Pancreas (tissue), 10 donors: ENCODE results near the gene MPRIP. TPM values are rescaled to one million over a fixed set of nuclear protein-coding genes. Genes with fewer than 3 reads are reported as not detected.

Source experiments
- ATAC-seq, 4 donors: fragments of 200-7000 bp; cut with Tn5 transposase; one replicate each; pipeline versions ENCODE4 v1.8.0 to v1.9.1; 2020; ENCODE audit warnings: mild to moderate bottlenecking in 4 of 4, moderate library complexity in 4 of 4
- DNase-seq, 6 donors: peaks; one replicate each; pipeline ENCODE4 v3.0.0-alpha.2; 2020
- FAIRE-seq: peaks from 2 replicates; lab custom pipeline; 2012; peaks lifted over from hg19 to GRCh38; lab: Jason Lieb, UNC
- H3K27ac ChIP-seq, 4 donors: fragments of 200-600 bp; sonication (generic); 1 replicate in 3 of 4; 2 replicates in 1 of 4; pipeline versions ENCODE4 v1.5.0 to v1.8.0; 2020
- H3K27me3 ChIP-seq, 4 donors: fragments of 200-600 bp; one replicate each; pipeline ENCODE4 v1.8.0; 2021
- H3K36me3 ChIP-seq, 3 donors: fragments of 200-600 bp; sonication (generic) in 1 of 3; one replicate each; pipeline versions ENCODE4 v1.5.0 to v1.8.0; 2020 to 2021
- H3K4me1 ChIP-seq, 3 donors: fragments of 200-600 bp; one replicate each; pipeline ENCODE4 v1.8.0; 2021
- H3K4me3 ChIP-seq, 4 donors: fragments of 200-600 bp; sonication (generic) in 2 of 4; one replicate each; pipeline versions ENCODE4 v1.5.0 to v1.8.0; 2020 to 2021
- H3K9me3 ChIP-seq, 4 donors: fragments of 200-600 bp; one replicate each; pipeline ENCODE4 v1.8.0; 2021
- WGBS, 2 donors: extraction: QIAGEN DNeasy Blood & Tissue Kit; methylation state at CpG; one replicate each; pipeline ENCODE4 v1.1.7; 2013; 5-methylcytosine and 5-hydroxymethylcytosine counted together
- intact Hi-C, 3 donors: fragments of 100-400 bp; cut with DNase I; formaldehyde crosslinking; loops; one replicate each; pipeline versions ENCODE4 v1.11.1 to v1.14.2; 2022
- polyA plus RNA-seq, 2 donors: library from polyadenylated mRNA; stranded (reverse); fragments of 200-250 nt; gene quantifications; one replicate each; pipeline ENCODE4 v1.2.3, GENCODE V29; 2013
- total RNA-seq, 6 donors: library from RNA; stranded (reverse); fragmentation: NEBNext Ultra II Directional in 4 of 6; extraction: Animal tissue kit (Norgen Biotek cat#: 25700) in 4 of 6; gene quantifications; one replicate each; pipeline versions ENCODE4 v1.2.1 to v1.2.4, GENCODE V29; 2021 to 2023
- TF ChIP-seq, protein P1 (sequence below), 4 donors: fragments of 200-600 bp; sonication (generic) in 3 of 4; IDR thresholded peaks; one replicate each; pipeline versions ENCODE4 v1.5.0 to v1.8.0; 2021; ENCODE audit warnings: antibody characterized with exemption in 4 of 4
- donor health status: healthy with polysubstance abuse.
- donor health status: DM: no; HTN: no; CAD: no; lungs with moderate emphysema.
- donor health status: DM: no; HTN: no; CAD: no.
- donor health status: control.
- donor health status: control.
- donor health status: Bipolar disorder and iron deficiency.
- donor health status: DM: yes; HTN: yes; CAD: no.
- donor health status: DM: no; HTN: no; CAD: no.
- donor health status: DM: no; HTN: no; CAD: no.
- donor health status: DM: yes; HTN: yes; CAD: no.

The MPRIP gene
- total and polyA plus RNA-seq, 8 donors, result 91.8 to 242 (median 107) TPM

DNA sequence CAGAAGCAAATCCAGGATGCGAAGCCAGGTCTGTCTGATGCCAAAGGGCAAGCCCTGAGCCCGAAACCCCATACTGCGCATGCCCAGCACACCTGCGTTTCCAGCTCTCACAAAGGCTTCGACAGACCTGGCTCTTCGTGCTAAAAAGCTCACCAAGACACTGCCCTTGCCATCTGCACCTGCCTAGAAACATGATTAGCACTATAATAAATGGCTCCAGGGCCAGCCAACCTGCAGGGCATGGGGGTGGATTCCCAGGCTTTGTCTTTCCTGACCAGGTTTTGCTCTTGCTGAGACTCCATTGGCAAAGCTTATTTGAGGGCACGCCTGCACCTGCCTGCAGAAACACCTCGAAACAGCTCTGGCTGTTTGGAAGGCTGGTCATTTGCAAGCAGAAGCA lies 178.3 kb downstream of the MPRIP start:
- ATAC-seq (no peak), DNase-seq (peak in 1 of 6 donors; percentile 13), FAIRE-seq (no peak)
- 89 to 95% methylated on average over 8 of the region's 8 CpGs for WGBS, 2 donors
- TF ChIP-seq, protein P1, sequence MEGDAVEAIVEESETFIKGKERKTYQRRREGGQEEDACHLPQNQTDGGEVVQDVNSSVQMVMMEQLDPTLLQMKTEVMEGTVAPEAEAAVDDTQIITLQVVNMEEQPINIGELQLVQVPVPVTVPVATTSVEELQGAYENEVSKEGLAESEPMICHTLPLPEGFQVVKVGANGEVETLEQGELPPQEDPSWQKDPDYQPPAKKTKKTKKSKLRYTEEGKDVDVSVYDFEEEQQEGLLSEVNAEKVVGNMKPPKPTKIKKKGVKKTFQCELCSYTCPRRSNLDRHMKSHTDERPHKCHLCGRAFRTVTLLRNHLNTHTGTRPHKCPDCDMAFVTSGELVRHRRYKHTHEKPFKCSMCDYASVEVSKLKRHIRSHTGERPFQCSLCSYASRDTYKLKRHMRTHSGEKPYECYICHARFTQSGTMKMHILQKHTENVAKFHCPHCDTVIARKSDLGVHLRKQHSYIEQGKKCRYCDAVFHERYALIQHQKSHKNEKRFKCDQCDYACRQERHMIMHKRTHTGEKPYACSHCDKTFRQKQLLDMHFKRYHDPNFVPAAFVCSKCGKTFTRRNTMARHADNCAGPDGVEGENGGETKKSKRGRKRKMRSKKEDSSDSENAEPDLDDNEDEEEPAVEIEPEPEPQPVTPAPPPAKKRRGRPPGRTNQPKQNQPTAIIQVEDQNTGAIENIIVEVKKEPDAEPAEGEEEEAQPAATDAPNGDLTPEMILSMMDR (IDR thresholded peaks at IDR 0.05), result no peak
- Histone ChIP-seq H3K27ac (no peak overlapping the region), H3K9me3 (no peaks in the 10 kb centered on the region), H3K36me3 (peaks cover 7 to 88% (median 45%) of the 10 kb centered on the region in 3 donors), H3K4me3 (no peak overlapping the region), H3K27me3 (no peaks in the 10 kb centered on the region), H3K4me1 (no peaks in the 10 kb centered on the region)
- intact Hi-C loops, result no loop called here

DNA sequence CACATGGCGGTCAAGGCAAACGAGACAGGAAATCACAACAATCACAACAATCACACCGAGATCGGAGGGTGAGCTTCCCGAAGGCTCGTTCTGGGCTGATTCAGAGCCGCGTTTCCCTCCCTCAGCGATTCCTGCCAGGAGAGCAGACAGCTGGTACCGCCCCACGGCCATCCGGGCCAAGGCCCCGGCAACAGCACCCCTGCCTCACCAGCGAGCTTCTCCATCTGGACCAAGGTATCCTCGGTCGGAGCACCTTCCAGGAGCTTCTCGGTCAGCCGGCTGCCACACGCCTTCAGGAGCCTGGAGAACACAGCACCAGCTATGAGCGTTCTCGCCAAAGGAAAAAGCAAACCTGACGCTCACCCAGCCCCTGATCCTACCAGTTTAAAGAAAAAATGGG lies 179.1 kb downstream of the MPRIP start:
- FAIRE-seq (no peak), DNase-seq (peak in 1 of 6 donors; percentile 32), ATAC-seq (no peak)
- Histone ChIP-seq H3K36me3 (peaks cover 10 to 88% (median 49%) of the 10 kb centered on the region in 3 donors), H3K27me3 (no peaks in the 10 kb centered on the region), H3K4me1 (no peaks in the 10 kb centered on the region), H3K4me3 (no peak overlapping the region), H3K27ac (no peak overlapping the region), H3K9me3 (no peaks in the 10 kb centered on the region)
- TF ChIP-seq, protein P1 (IDR thresholded peaks at IDR 0.05), result no peak
- intact Hi-C loops, result no loop called here
- 93 to 94% methylated on average over 22 of the region's 22 CpGs for WGBS, 2 donors

DNA sequence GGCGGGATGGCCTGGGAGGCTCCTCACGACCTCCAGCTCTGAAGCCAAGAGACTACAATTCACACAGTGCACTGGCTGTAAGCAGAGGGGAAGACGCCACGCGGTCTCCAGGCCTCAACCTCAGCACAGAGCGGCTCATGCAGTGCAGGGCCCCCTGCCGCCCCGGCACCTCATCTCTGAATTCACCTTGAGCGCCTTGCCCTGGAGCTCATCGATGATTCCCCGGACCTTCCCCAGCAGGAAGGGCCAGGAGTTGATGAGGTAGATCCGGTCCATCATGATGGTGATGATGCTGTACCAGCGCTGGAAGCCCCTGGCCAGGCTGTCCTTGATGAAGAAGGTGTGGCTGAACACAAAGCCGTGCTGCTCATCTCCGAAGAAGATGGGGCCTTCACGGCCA lies 181.5 kb downstream of the MPRIP start:
- Histone ChIP-seq H3K9me3 (no peaks in the 10 kb centered on the region), H3K27ac (no peak overlapping the region), H3K4me3 (no peak overlapping the region), H3K27me3 (no peaks in the 10 kb centered on the region), H3K4me1 (no peaks in the 10 kb centered on the region), H3K36me3 (peaks cover 8 to 78% (median 49%) of the 10 kb centered on the region in 3 donors)
- TF ChIP-seq, protein P1 (IDR thresholded peaks at IDR 0.05), result no peak
- DNase-seq (peak in 1 of 6 donors; percentile 45), ATAC-seq (no peak), FAIRE-seq (no peak)
- 93 to 98% methylated on average over 16 of the region's 16 CpGs for WGBS, 2 donors
- intact Hi-C loops, result no loop called here

DNA sequence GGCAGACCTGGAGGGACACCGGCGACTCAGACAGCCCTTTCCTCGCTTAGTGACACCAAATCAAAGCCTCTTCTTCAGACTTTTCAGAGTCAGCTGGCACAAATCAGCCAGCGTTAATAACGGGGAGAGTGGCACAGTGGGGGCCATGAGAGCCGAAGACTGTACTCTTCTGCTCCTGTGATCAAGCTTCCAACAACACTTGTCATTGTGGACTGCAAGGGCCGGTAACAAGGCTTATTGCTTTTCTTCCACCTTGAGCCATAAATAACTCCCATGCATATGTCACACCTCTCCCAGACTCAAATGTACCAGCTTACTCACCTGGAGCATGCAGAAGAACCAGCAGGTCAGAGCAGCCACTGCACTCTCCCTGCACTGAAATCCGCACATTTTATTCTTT lies 181.9 kb downstream of the MPRIP start:
- FAIRE-seq, result no peak

DNA sequence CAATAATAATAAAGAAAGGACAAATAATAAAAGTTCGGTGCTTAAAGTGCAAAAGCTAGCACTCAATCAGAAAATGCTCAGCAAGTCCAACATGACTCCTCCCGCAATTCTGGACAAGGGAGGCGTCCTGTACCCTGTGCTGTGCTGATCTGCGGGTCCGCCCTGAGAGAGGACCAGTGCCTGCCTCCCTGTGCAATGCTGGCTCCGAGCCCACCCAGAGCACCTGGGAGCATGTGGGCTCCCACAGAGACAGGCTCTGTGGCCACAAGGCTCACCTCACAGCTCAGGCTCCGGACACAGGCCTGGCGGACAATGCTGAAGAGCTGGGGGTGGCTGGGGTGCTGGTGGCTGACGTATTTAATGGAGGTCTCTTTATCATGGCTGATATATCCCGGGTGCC lies 183.6 kb downstream of the MPRIP start:
- DNase-seq (peak in 1 of 6 donors; percentile 58), ATAC-seq (no peak), FAIRE-seq (no peak)
- Histone ChIP-seq H3K4me3 (no peak overlapping the region), H3K9me3 (no peaks in the 10 kb centered on the region), H3K36me3 (peaks cover 8 to 78% (median 54%) of the 10 kb centered on the region in 3 donors), H3K27me3 (no peaks in the 10 kb centered on the region), H3K27ac (no peak overlapping the region), H3K4me1 (no peaks in the 10 kb centered on the region)
- intact Hi-C loops, result no loop called here
- 92 to 96% methylated on average over 10 of the region's 10 CpGs for WGBS, 2 donors
- TF ChIP-seq, protein P1 (IDR thresholded peaks at IDR 0.05), result no peak

More for the DNA sequence above, 181.9 kb downstream of the MPRIP start:
- ATAC-seq, result no peak
- 86 to 91% methylated on average over 8 of the region's 8 CpGs for WGBS, 2 donors
- Histone ChIP-seq H3K27ac (no peak overlapping the region), H3K4me3 (no peak overlapping the region), H3K9me3 (no peaks in the 10 kb centered on the region), H3K36me3 (peaks cover 8 to 78% (median 45%) of the 10 kb centered on the region in 3 donors), H3K4me1 (no peaks in the 10 kb centered on the region), H3K27me3 (no peaks in the 10 kb centered on the region)
- TF ChIP-seq, protein P1 (IDR thresholded peaks at IDR 0.05), result no peak
- intact Hi-C loops, result no loop called here
- no peak for DNase-seq
